HEK293 (cell line): ENCODE measurements around the gene OTX1.
"Not testable (repeated sequence)": the region's sequence is repeated elsewhere in the genome, so short reads cannot be mapped to it uniquely, and the experiment has no call there.

Source experiments
- CTCF ChIA-PET: fragments of 350-600 bp; formaldehyde crosslinking; extraction: SDS; loops from one replicate; lab custom pipeline; 2021; ENCODE audit warnings: antibody characterized with exemption; lab: Yijun Ruan, JAX
- POLR2A ChIA-PET: fragments of 300-600 bp; formaldehyde crosslinking; extraction: SDS; loops from one replicate; lab custom pipeline; 2020; ENCODE audit warnings: antibody characterized with exemption, inconsistent platforms; lab: Yijun Ruan, JAX
- H3K27ac ChIP-seq: fragments of 200-500 bp; sonication (Bioruptor generic); 2 replicates; pipeline ENCODE4 v1.5.1; 2014; ENCODE audit warnings: low read depth, low read length, control low read depth, inconsistent platforms; ENCODE audit errors: extremely low read depth
- H3K36me3 ChIP-seq, 2 experiments: fragments of 200-500 bp in 1 of 2; sonication (Bioruptor generic) in 1 of 2; 1 replicate in 1 of 2; 2 replicates in 1 of 2; pipeline ENCODE4 v1.5.1; 2014 to 2017; ENCODE audit warnings: inconsistent platforms in 2 of 2, low read length in 2 of 2; ENCODE audit not compliant: control insufficient read depth in 2 of 2, insufficient read depth in 1 of 2
- H3K4me1 ChIP-seq: fragments of 200-500 bp; sonication (Bioruptor generic); 2 replicates; pipeline ENCODE4 v1.5.1; 2014; ENCODE audit warnings: mild to moderate bottlenecking, low read length, inconsistent platforms; ENCODE audit not compliant: control insufficient read depth, insufficient read depth
- H3K4me3 ChIP-seq: 2 replicates; pipeline ENCODE4 v1.5.1; 2011; ENCODE audit warnings: low read depth, mild to moderate bottlenecking, control low read depth, low read length, moderate library complexity
- H3K9me3 ChIP-seq: fragments of 200-500 bp; sonication (Bioruptor generic); 2 replicates; pipeline ENCODE4 v1.5.1; 2014; ENCODE audit warnings: low read depth, low read length, inconsistent platforms; ENCODE audit not compliant: control insufficient read depth, insufficient read depth
- PRDM1 ChIP-seq: fragments of 450-650 bp; formaldehyde crosslinking; IDR thresholded peaks from 2 replicates; pipeline ENCODE4; 2016; ENCODE audit warnings: missing biosample characterization, missing genetic modification characterization
- REPIN1 ChIP-seq: fragments of 450-650 bp; formaldehyde crosslinking; IDR thresholded peaks from 2 replicates; pipeline ENCODE4 v1.5.1; 2017; ENCODE audit warnings: missing biosample characterization, missing genetic modification characterization, low read depth
- SALL2 ChIP-seq: fragments of 450-650 bp; formaldehyde crosslinking; IDR thresholded peaks from 2 replicates; pipeline ENCODE4 v1.5.0; 2017; ENCODE audit warnings: missing biosample characterization, mild to moderate bottlenecking, missing genetic modification characterization, borderline replicate concordance
- ZBTB17 ChIP-seq: fragments of 450-650 bp; formaldehyde crosslinking; IDR thresholded peaks from 2 replicates; pipeline ENCODE4 v1.5.1; 2016; ENCODE audit warnings: missing biosample characterization, missing genetic modification characterization
- ZNF121 ChIP-seq: fragments of 450-650 bp; formaldehyde crosslinking; IDR thresholded peaks from 2 replicates; pipeline ENCODE4 v1.5.1; 2016; ENCODE audit warnings: missing biosample characterization, missing genetic modification characterization
- ZNF132 ChIP-seq: fragments of 450-650 bp; formaldehyde crosslinking; IDR thresholded peaks from 2 replicates; pipeline ENCODE4 v1.5.1; 2017; ENCODE audit warnings: missing biosample characterization, missing genetic modification characterization, borderline replicate concordance
- ZNF248 ChIP-seq: fragments of 450-650 bp; formaldehyde crosslinking; IDR thresholded peaks from 2 replicates; pipeline ENCODE4 v1.5.1; 2017; ENCODE audit warnings: missing biosample characterization, missing genetic modification characterization
- ZNF548 ChIP-seq: fragments of 450-650 bp; formaldehyde crosslinking; IDR thresholded peaks from 2 replicates; pipeline ENCODE4 v1.5.1; 2016; ENCODE audit warnings: missing biosample characterization, missing genetic modification characterization
- ZNF777 ChIP-seq: fragments of 450-650 bp; formaldehyde crosslinking; IDR thresholded peaks from 2 replicates; pipeline ENCODE4 v1.5.1; 2017; ENCODE audit warnings: missing biosample characterization, missing genetic modification characterization, borderline replicate concordance
- TF ChIP-seq, protein P1 (sequence below): fragments of 450-650 bp; formaldehyde crosslinking; IDR thresholded peaks from 2 replicates; pipeline ENCODE4 v1.5.1; 2016; ENCODE audit warnings: missing biosample characterization, missing genetic modification characterization
- TF ChIP-seq, protein P2 (sequence below): fragments of 450-650 bp; formaldehyde crosslinking; IDR thresholded peaks from 2 replicates; pipeline ENCODE4 v1.5.1; 2016; ENCODE audit warnings: missing biosample characterization, missing genetic modification characterization
- TF ChIP-seq, protein P3 (sequence below): fragments of 450-650 bp; IDR thresholded peaks from 2 replicates; pipeline ENCODE4 v1.5.1; 2018; ENCODE audit warnings: missing biosample characterization, mild to moderate bottlenecking, missing genetic modification characterization

Gene OTX1

DNA sequence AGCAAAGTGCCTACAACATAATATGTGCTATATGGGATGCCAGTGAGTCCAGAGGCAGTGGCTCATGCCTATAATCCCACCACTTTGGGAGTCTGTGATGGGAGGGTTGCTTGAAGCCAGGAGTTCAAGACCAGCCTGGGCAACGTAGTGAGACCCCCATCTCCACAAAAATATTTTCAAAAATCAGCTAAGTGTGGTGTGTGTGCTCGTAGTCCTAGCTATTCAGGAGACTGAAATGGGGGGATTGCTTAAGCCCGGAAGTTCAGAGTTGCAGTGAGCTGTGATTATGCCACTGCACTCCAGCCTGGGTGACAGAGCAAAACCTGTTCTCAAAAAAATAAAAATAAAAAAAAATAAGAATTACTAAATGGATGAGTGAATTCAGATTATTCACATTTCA is 23.4 kb downstream of the OTX1 start (continued):
- TF ChIP-seq, protein P1, sequence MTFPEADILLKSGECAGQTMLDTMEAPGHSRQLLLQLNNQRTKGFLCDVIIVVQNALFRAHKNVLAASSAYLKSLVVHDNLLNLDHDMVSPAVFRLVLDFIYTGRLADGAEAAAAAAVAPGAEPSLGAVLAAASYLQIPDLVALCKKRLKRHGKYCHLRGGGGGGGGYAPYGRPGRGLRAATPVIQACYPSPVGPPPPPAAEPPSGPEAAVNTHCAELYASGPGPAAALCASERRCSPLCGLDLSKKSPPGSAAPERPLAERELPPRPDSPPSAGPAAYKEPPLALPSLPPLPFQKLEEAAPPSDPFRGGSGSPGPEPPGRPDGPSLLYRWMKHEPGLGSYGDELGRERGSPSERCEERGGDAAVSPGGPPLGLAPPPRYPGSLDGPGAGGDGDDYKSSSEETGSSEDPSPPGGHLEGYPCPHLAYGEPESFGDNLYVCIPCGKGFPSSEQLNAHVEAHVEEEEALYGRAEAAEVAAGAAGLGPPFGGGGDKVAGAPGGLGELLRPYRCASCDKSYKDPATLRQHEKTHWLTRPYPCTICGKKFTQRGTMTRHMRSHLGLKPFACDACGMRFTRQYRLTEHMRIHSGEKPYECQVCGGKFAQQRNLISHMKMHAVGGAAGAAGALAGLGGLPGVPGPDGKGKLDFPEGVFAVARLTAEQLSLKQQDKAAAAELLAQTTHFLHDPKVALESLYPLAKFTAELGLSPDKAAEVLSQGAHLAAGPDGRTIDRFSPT (tag by site-specific recombination): no peak
- TF ChIP-seq, protein P2, sequence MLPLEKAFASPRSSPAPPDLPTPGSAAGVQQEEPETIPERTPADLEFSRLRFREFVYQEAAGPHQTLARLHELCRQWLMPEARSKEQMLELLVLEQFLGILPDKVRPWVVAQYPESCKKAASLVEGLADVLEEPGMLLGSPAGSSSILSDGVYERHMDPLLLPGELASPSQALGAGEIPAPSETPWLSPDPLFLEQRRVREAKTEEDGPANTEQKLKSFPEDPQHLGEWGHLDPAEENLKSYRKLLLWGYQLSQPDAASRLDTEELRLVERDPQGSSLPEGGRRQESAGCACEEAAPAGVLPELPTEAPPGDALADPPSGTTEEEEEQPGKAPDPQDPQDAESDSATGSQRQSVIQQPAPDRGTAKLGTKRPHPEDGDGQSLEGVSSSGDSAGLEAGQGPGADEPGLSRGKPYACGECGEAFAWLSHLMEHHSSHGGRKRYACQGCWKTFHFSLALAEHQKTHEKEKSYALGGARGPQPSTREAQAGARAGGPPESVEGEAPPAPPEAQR (tag by site-specific recombination): no peak

DNA sequence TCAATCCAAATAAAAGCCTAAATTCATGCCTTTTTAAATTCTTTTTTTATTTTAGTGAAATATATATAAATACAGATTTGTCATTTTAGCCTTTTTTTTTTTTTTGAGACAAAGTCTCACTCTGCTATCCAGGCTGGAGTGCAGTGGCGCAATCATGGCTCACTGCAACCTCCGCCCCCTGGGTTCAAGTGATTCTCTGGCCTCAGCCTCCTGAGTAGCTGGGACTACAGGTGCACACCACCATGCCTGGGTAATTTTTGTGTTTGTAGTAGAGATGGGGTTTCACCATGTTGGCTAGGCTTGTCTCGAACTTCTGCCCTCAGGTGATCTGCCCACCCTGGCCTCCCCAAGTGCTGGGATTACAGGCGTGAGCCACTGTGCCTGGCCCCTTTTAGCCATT is 23.8 kb downstream of the OTX1 start:
- H3K4me3 ChIP-seq, CTCF ChIA-PET, H3K4me1 ChIP-seq, H3K36me3 ChIP-seq, POLR2A ChIA-PET, H3K27ac ChIP-seq, H3K9me3 ChIP-seq: not testable (repeated sequence)

DNA sequence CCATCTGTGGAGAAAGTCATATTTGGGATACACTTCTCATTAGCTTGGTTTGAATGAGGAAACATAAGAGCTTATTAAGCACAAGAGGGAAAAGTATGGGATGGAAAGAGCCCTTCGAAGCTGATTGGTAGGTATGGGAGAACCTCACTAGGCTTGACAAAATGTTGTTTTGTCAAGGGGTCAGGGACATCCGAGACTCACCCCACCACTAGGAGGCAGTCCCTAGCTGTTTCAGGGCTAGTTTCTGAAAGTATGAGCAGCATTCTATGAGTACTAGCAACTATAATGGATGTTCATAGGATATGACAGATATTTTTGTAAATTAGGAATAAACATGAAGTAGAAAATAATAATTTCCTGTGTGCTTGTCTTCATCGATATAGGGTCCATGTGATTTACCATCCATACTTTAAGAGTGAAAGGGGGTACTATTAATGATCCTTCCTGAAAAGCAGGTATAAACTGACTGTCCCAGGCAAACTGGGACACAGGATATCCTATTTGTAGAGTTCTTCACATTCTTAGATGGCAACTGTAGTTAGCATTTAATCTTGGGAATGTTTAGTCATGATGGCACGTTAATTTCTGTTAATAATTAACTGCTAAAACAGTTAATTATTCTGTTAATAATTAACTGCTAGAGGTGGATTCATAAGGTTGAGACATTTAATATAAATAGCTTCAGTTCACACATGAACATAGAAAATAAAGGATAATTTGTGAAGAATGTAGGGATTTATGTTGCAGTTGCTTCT is 28.4 kb downstream of the OTX1 start:
- TF ChIP-seq SALL2 (no peak), ZBTB17 (no peak), REPIN1 (tag by site-specific recombination) (no peak), ZNF132 (no peak), ZNF248 (no peak), ZNF777 (tag by site-specific recombination) (no peak), ZNF548 (no peak)
- TF ChIP-seq, protein P3, sequence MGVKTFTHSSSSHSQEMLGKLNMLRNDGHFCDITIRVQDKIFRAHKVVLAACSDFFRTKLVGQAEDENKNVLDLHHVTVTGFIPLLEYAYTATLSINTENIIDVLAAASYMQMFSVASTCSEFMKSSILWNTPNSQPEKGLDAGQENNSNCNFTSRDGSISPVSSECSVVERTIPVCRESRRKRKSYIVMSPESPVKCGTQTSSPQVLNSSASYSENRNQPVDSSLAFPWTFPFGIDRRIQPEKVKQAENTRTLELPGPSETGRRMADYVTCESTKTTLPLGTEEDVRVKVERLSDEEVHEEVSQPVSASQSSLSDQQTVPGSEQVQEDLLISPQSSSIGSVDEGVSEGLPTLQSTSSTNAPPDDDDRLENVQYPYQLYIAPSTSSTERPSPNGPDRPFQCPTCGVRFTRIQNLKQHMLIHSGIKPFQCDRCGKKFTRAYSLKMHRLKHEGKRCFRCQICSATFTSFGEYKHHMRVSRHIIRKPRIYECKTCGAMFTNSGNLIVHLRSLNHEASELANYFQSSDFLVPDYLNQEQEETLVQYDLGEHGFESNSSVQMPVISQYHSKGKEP (tag by site-specific recombination): no peak
- H3K9me3 ChIP-seq: no peaks in the 10 kb centered on the region

DNA sequence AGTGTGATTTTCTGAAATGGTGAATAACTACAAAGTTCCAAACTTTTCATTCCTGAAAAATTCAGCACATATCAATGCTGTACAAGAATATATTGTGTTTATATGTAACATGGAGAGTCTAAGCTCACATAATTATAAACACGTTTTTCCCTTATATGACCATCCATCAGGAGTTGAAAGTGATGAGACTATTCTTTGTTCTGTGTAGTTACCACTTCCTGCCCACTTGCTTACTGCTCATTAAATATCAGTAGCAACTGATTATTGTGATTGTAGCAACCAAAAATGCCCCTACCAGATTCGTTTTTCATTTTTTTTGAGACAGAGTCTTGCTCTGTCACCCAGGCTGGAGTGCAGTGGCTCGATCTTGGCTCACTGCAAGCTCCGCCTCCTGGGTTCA is 30.8 kb downstream of the OTX1 start:
- no peak for TF ChIP-seq ZNF121
- no peak for TF ChIP-seq PRDM1 (tag by site-specific recombination)
- no peak for TF ChIP-seq ZNF248
- Histone ChIP-seq H3K27ac (no peak overlapping the region), H3K9me3 (no peaks in the 10 kb centered on the region), H3K4me1 (no peaks in the 10 kb centered on the region), H3K36me3 (no peaks in the 10 kb centered on the region), H3K4me3 (no peak overlapping the region)
- POLR2A ChIA-PET: no interaction called here
- CTCF ChIA-PET: interaction anchor here (0.5 kb wide), 1 partner anchor 80 kb away, joined by 3 read pairs; no protein-coding TSS in a partner anchor

More for the DNA sequence above, 28.4 kb downstream of the OTX1 start:
- Histone ChIP-seq H3K4me3 (no peak overlapping the region), H3K4me1 (no peaks in the 10 kb centered on the region), H3K36me3 (no peaks in the 10 kb centered on the region), H3K27ac (no peak overlapping the region)
- POLR2A ChIA-PET: no interaction called here
- CTCF ChIA-PET: interaction anchor here (0.9 to 1.4 kb wide), 3 partner anchors 20 to 410 kb away, joined by 3 read pairs; no protein-coding TSS in a partner anchor
